Suprapubic skin (tissue), 4 donors: Measurements from ENCODE around the gene ADGRG2.

Experiments used
- EP300 ChIP-seq: sonication (generic); formaldehyde crosslinking; IDR thresholded peaks from one replicate; pipeline ENCODE4 v1.6.1; 2017; ENCODE audit warnings: antibody characterized with exemption
- POLR2AphosphoS5 ChIP-seq, 3 donors: sonication (generic); formaldehyde crosslinking; IDR thresholded peaks; one replicate each; pipeline ENCODE4 v1.6.1; 2017; ENCODE audit warnings: antibody characterized with exemption in 3 of 3

DNA sequence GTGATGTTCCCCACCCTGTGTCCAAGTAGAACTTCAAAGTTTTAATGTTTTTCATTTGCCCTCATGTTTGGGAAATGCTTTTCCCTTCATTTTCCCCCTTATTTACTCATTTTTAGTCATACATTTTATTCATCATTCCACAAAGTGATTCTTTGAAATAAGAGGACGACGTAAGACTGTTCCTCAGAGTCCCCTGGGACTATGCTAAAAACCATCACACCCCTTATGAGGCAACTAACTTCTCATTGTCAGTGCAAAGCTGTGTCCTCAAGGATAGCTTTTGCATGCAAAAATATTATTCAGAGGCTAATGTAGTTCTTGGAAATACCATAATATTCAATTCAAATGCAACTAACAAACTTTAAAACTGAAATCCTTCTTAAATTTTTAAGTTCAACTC lies 14.8 kb upstream of the ADGRG2 start:
- TF ChIP-seq EP300 = no peak
- no peak for TF ChIP-seq POLR2AphosphoS5 (IDR thresholded peaks at IDR 0.05)
